Neutrophil (primary cell): ENCODE results near the gene NR2F2.

Source experiments
- H3K27ac ChIP-seq: fragments of 200-600 bp; sonication (generic); 2 replicates; pipeline ENCODE4 v1.5.1; 2016; ENCODE audit warnings: mild to moderate bottlenecking, moderate library complexity
- H3K27me3 ChIP-seq: fragments of 200-600 bp; sonication (generic); 2 replicates; pipeline ENCODE4 v1.6.0; 2016; ENCODE audit warnings: mild to moderate bottlenecking
- H3K36me3 ChIP-seq: fragments of 200-600 bp; sonication (generic); 2 replicates; pipeline ENCODE4 v1.5.1; 2017
- H3K4me1 ChIP-seq, 2 experiments: fragments of 200-600 bp in 1 of 2; sonication (generic) in 1 of 2; 1 replicate in 1 of 2; 2 replicates in 1 of 2; pipeline versions ENCODE4 v1.5.1 to v1.6.1; 2013 to 2016; ENCODE audit warnings: low read depth in 1 of 2, low read length in 1 of 2, mild to moderate bottlenecking in 1 of 2, moderate library complexity in 1 of 2; ENCODE audit not compliant: control insufficient read depth in 1 of 2, insufficient read depth in 1 of 2
- H3K4me3 ChIP-seq, 2 experiments: fragments of 200-600 bp in 1 of 2; sonication (generic) in 1 of 2; 1 replicate in 1 of 2; 2 replicates in 1 of 2; pipeline ENCODE4 v1.5.1; 2013 to 2016; ENCODE audit warnings: low read depth in 1 of 2, low read length in 1 of 2, mild to moderate bottlenecking in 1 of 2, moderate library complexity in 1 of 2
- H3K9me3 ChIP-seq: fragments of 200-600 bp; sonication (generic); 2 replicates; pipeline ENCODE4 v1.5.1; 2016
- CTCF ChIP-seq: fragments of 200-600 bp; sonication (generic); IDR thresholded peaks from 2 replicates; pipeline ENCODE4 v1.5.1; 2016; ENCODE audit warnings: antibody characterized with exemption

Gene NR2F2

GRCh38 chr15:96361309-96362010 is 31.0 kb downstream of the NR2F2 start:
- H3K9me3 ChIP-seq, result no peaks in the 10 kb centered on the region
- H3K27ac ChIP-seq, result no peak overlapping the region
- no peaks in the 10 kb centered on the region for H3K36me3 ChIP-seq
- peaks cover 13 to 14% of the 10 kb centered on the region in 2 experiments for H3K4me1 ChIP-seq
- peaks cover 100% of the 10 kb centered on the region for H3K27me3 ChIP-seq
- H3K4me3 ChIP-seq, result no peak overlapping the region
- TF ChIP-seq CTCF, result no peak

GRCh38 chr15:96362011-96362754 is 31.7 kb downstream of the NR2F2 start:
- Histone ChIP-seq H3K4me3 (no peak overlapping the region), H3K9me3 (no peaks in the 10 kb centered on the region), H3K4me1 (peaks cover 6 to 9% of the 10 kb centered on the region in 2 experiments), H3K27ac (no peak overlapping the region), H3K27me3 (peaks cover 100% of the 10 kb centered on the region), H3K36me3 (no peaks in the 10 kb centered on the region)
- TF ChIP-seq CTCF, result no peak

- H3K36me3 ChIP-seq, result no peaks in the 10 kb centered on the region
- TF ChIP-seq CTCF, result no peak
- no peaks in the 10 kb centered on the region for H3K9me3 ChIP-seq
- peaks cover 100% of the 10 kb centered on the region for H3K27me3 ChIP-seq
- no peak overlapping the region for H3K4me3 ChIP-seq
- peaks cover under 1 to 2% of the 10 kb centered on the region in 2 experiments for H3K4me1 ChIP-seq
- H3K27ac ChIP-seq, result no peak overlapping the region
Observed at GRCh38 chr15:96362755-96363651, 32.5 kb downstream of the NR2F2 start.

GRCh38 chr15:96363707-96364106 is 33.2 kb downstream of the NR2F2 start:
- no peak overlapping the region for H3K27ac ChIP-seq
- no peak for TF ChIP-seq CTCF
- no peaks in the 10 kb centered on the region for H3K4me1 ChIP-seq
- peaks cover 100% of the 10 kb centered on the region for H3K27me3 ChIP-seq
- no peak overlapping the region for H3K4me3 ChIP-seq
- no peaks in the 10 kb centered on the region for H3K36me3 ChIP-seq
- H3K9me3 ChIP-seq, result no peaks in the 10 kb centered on the region

GRCh38 chr15:96365781-96366525 is 35.5 kb downstream of the NR2F2 start:
- H3K9me3 ChIP-seq, result no peaks in the 10 kb centered on the region
- no peaks in the 10 kb centered on the region for H3K4me1 ChIP-seq
- no peak overlapping the region for H3K4me3 ChIP-seq
- peaks cover 100% of the 10 kb centered on the region for H3K27me3 ChIP-seq
- no peak for TF ChIP-seq CTCF
- H3K27ac ChIP-seq, result no peak overlapping the region
- no peaks in the 10 kb centered on the region for H3K36me3 ChIP-seq
